ENCODE measurements around the gene MYOM1.

DNA sequence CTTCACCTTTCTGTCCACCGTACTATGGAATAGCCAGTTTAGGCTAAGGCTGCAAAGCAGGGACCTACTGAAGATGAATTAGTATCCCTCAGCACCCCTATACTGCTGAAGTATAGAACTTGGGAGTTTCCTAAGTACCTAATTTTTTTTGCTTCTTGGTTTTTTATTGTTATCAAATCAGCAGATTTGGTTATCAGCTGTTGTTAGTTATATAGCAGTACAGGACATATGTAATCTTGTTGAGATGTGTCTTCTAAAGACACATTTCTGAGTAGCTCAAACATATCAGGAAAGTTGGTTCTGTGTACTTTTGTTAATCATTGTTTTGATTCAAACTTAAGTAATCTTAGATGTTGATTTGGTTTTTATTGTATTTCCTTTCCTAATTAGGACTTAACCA lies 33.1 kb upstream of the MYOM1 start:
- TF ChIP-seq, protein P1, sequence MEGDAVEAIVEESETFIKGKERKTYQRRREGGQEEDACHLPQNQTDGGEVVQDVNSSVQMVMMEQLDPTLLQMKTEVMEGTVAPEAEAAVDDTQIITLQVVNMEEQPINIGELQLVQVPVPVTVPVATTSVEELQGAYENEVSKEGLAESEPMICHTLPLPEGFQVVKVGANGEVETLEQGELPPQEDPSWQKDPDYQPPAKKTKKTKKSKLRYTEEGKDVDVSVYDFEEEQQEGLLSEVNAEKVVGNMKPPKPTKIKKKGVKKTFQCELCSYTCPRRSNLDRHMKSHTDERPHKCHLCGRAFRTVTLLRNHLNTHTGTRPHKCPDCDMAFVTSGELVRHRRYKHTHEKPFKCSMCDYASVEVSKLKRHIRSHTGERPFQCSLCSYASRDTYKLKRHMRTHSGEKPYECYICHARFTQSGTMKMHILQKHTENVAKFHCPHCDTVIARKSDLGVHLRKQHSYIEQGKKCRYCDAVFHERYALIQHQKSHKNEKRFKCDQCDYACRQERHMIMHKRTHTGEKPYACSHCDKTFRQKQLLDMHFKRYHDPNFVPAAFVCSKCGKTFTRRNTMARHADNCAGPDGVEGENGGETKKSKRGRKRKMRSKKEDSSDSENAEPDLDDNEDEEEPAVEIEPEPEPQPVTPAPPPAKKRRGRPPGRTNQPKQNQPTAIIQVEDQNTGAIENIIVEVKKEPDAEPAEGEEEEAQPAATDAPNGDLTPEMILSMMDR (IDR thresholded peaks at IDR 0.05; ENCODE audit: insufficient read depth, low read depth, low read length): no peak
- TF ChIP-seq EZH2 (IDR thresholded peaks at IDR 0.05; ENCODE audit: insufficient read depth, low read length): no peak

All from astrocyte (in vitro differentiated cells and primary cell).